Stimulated activated effector memory CD8-positive, alpha-beta T cell treated with anti-CD3 and anti-CD28 coated beads, Interleukin-12 subunit alpha, Interleukin-12 subunit beta, amount 100 ng/mL, for 72 hours (primary cell): Measurements from ENCODE around the gene DIS3L2.
A peak's percentile ranks its signal among the peaks of the same experiment; 100 is the strongest.

ENCODE experiments used
- ATAC-seq: fragments of 150-1000 bp; cut with Tn5 transposase; 2 replicates; pipeline ENCODE4 v1.10.0; 2021
- DNase-seq, 2 donors: peaks; one replicate each; pipeline ENCODE4 v3.0.0; 2021 to 2022; ENCODE audit warnings: low spot score in 2 of 2
- H3K27ac Mint-ChIP-seq: one replicate; pipeline ENCODE4 v1.8.0; 2022; ENCODE audit warnings: mild to moderate bottlenecking, mixed read lengths
- H3K36me3 Mint-ChIP-seq: one replicate; pipeline ENCODE4 v1.8.0; 2022; ENCODE audit warnings: mild to moderate bottlenecking, mixed read lengths
- H3K4me1 Mint-ChIP-seq: one replicate; pipeline ENCODE4 v1.8.0; 2022; ENCODE audit warnings: mixed read lengths
- H3K4me3 Mint-ChIP-seq: one replicate; pipeline ENCODE4 v1.8.0; 2022; ENCODE audit warnings: mild to moderate bottlenecking, mixed read lengths
- H3K9me3 Mint-ChIP-seq: one replicate; pipeline ENCODE4 v1.8.0; 2022; ENCODE audit warnings: mixed read lengths

The DIS3L2 gene

GRCh38 chr2:232117413-232117812 is 155.9 kb downstream of the DIS3L2 start:
- Mint-ChIP-seq H3K27ac (peak overlapping the region; percentile 12), H3K9me3 (no peaks in the 10 kb centered on the region), H3K4me1 (peaks cover 6% of the 10 kb centered on the region), H3K4me3 (no peak overlapping the region), H3K36me3 (no peaks in the 10 kb centered on the region)
- DNase-seq = no peak
- no peak for ATAC-seq

DNA sequence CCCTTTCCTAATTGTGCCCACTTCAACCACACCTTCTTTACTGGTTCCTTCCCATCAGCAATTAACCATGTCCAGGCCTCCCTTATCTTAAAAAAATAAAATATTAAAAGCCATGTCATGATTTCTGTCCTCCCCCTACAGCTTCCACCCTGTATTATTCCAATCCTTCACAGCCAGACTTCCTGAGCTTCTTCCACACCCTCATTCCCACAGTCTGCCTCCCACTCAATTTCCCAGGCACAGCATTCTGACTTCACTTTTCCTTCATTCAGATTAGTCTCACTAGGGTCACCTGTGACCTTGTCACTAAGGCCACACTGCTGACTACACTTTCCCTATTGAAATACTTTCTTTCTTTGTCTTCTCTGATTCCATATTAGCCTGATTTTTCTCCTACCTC is 159.4 kb downstream of the DIS3L2 start:
- ATAC-seq (no peak), DNase-seq (no peak)
- no peak overlapping the region for H3K27ac Mint-ChIP-seq
- H3K9me3 Mint-ChIP-seq = no peaks in the 10 kb centered on the region
- H3K4me3 Mint-ChIP-seq = no peak overlapping the region
- no peaks in the 10 kb centered on the region for H3K36me3 Mint-ChIP-seq
- H3K4me1 Mint-ChIP-seq = no peaks in the 10 kb centered on the region

- no peak for ATAC-seq
- no peak overlapping the region for H3K27ac Mint-ChIP-seq
- no peaks in the 10 kb centered on the region for H3K9me3 Mint-ChIP-seq
- H3K36me3 Mint-ChIP-seq = no peaks in the 10 kb centered on the region
- no peaks in the 10 kb centered on the region for H3K4me1 Mint-ChIP-seq
- H3K4me3 Mint-ChIP-seq = no peak overlapping the region
- no peak for DNase-seq
Observed at GRCh38 chr2:232124309-232124708, 162.8 kb downstream of the DIS3L2 start.

- ATAC-seq (no peak), DNase-seq (no peak)
- no peaks in the 10 kb centered on the region for H3K4me1 Mint-ChIP-seq
- H3K9me3 Mint-ChIP-seq = no peaks in the 10 kb centered on the region
- H3K36me3 Mint-ChIP-seq = peaks cover 13% of the 10 kb centered on the region
- no peak overlapping the region for H3K27ac Mint-ChIP-seq
- H3K4me3 Mint-ChIP-seq = no peak overlapping the region
Observed at GRCh38 chr2:232126301-232127099, 165.0 kb downstream of the DIS3L2 start.

- Mint-ChIP-seq H3K36me3 (peaks cover 26% of the 10 kb centered on the region), H3K9me3 (no peaks in the 10 kb centered on the region), H3K4me1 (no peaks in the 10 kb centered on the region), H3K4me3 (no peak overlapping the region), H3K27ac (no peak overlapping the region)
- ATAC-seq (no peak), DNase-seq (no peak)
Observed at GRCh38 chr2:232129483-232129882, 168.0 kb downstream of the DIS3L2 start.

DNA sequence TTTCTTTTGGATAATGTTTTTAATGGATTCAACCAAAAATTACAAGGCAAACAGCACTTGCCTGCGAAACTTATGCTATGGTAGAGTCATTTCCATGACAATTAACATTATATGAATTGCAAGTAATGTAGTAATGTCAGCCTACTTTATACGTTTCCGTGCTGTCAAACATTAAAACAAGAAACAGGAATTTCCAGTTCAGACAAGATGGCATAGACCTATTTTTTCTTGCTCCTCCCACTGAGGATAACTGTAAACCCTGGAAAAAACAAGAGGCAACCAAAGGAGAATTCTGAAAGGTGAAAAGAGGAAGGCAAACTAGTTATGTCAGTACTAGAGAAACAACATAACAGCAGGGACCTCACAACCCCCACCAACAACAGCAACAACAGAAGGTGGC is 170.7 kb downstream of the DIS3L2 start:
- Mint-ChIP-seq H3K9me3 (no peaks in the 10 kb centered on the region), H3K27ac (no peak overlapping the region), H3K36me3 (peaks cover 26% of the 10 kb centered on the region), H3K4me3 (no peak overlapping the region), H3K4me1 (peaks cover 9% of the 10 kb centered on the region)
- ATAC-seq (no peak), DNase-seq (no peak)

DNA sequence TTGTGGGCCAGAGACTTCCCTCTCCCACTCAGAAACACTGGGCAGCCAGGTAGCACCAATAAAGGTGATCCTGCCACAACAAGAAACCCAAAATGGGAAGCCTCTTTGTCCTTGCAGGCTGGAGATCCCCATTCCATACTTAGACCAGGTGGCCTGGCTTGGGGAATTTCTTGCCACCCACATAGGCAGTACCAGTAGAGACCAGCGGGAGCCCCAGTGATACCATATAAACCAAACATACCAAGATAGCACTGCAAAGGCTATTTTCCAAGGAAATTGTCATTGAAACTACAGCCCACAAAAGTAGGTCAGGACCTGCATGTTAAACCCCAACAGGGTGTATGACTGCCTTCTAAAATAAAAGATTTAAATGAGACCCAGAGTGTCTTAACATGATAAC is 171.6 kb downstream of the DIS3L2 start:
- Mint-ChIP-seq H3K9me3 (no peaks in the 10 kb centered on the region), H3K4me1 (peaks cover 9% of the 10 kb centered on the region), H3K27ac (no peak overlapping the region), H3K4me3 (no peak overlapping the region), H3K36me3 (peaks cover 26% of the 10 kb centered on the region)
- no peak for DNase-seq
- no peak for ATAC-seq

- no peak for ATAC-seq
- H3K27ac Mint-ChIP-seq = peak overlapping the region; percentile 0
- peaks cover 26% of the 10 kb centered on the region for H3K36me3 Mint-ChIP-seq
- H3K9me3 Mint-ChIP-seq = no peaks in the 10 kb centered on the region
- DNase-seq = no peak
- no peak overlapping the region for H3K4me3 Mint-ChIP-seq
- H3K4me1 Mint-ChIP-seq = peaks cover 9% of the 10 kb centered on the region
Observed at GRCh38 chr2:232134939-232135338, 173.4 kb downstream of the DIS3L2 start.

DNA sequence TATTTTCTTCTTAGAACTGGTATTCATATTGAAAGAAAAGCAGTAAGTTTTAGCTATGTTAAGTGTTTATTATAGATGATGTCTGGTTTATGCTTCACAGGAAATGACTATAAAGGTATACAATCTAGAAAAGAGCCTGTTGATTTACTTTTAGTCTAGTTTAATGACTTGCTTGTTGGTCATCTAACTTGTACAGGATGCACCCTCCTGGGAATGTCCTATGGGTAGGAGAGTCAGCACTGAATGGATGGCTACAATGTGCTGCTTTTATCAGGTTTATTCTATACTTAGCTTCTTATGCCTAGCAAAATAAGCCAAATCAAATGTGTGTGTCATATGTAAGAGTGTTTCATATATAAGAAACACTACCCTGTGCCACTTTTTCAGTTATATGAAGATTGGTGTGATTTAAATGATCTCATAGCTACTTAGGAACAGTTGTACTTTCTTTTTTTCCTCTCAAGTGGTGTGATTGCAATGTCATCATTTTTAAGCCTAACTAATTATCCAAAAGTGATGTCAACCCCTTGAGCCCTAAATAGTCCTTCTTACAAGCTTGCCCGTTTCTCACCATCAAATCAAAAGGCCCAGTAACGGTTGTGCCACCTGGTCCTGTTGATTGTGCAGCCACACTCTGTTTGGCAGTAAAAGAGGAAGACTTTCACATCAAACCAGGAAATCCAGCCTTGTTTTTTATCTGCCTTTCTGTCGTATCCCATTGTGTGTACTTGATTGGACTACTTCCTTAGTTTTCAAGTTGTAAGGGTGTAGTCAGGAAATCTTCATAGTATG is 176.0 kb downstream of the DIS3L2 start:
- peaks cover 3% of the 10 kb centered on the region for H3K36me3 Mint-ChIP-seq
- H3K27ac Mint-ChIP-seq = no peak overlapping the region
- no peaks in the 10 kb centered on the region for H3K9me3 Mint-ChIP-seq
- ATAC-seq (no peak), DNase-seq (no peak)
- peaks cover 9% of the 10 kb centered on the region for H3K4me1 Mint-ChIP-seq
- no peak overlapping the region for H3K4me3 Mint-ChIP-seq

GRCh38 chr2:232138441-232138840 is 176.9 kb downstream of the DIS3L2 start:
- peaks cover 9% of the 10 kb centered on the region for H3K4me1 Mint-ChIP-seq
- DNase-seq (no peak), ATAC-seq (no peak)
- H3K4me3 Mint-ChIP-seq = no peak overlapping the region
- H3K27ac Mint-ChIP-seq = no peak overlapping the region
- no peaks in the 10 kb centered on the region for H3K36me3 Mint-ChIP-seq
- no peaks in the 10 kb centered on the region for H3K9me3 Mint-ChIP-seq

DNA sequence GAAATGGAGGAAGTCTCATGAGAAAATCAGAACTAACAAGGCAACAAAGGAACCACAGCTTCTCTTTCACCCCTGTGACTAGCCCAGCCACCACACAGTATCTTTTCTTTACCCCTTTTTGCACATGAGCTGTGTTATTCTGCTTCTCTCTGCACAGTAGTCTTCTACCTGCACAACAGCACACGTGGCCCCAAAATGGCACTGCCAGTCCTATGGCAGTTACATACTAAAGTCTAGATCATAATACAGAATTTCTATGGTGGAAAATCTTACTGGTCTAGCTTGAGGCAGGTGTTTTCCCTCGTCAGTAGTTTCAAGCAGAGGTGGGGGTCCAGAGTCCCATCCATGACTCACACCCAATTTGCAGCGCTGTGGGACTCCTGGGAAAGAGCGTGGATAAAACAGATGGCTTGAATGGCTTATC is 177.7 kb downstream of the DIS3L2 start:
- DNase-seq (no peak), ATAC-seq (no peak)
- Mint-ChIP-seq H3K9me3 (no peaks in the 10 kb centered on the region), H3K27ac (no peak overlapping the region), H3K4me1 (peaks cover 9% of the 10 kb centered on the region), H3K36me3 (no peaks in the 10 kb centered on the region), H3K4me3 (no peak overlapping the region)

GRCh38 chr2:232139786-232140562 is 178.5 kb downstream of the DIS3L2 start:
- Mint-ChIP-seq H3K36me3 (no peaks in the 10 kb centered on the region), H3K4me1 (peaks cover 5% of the 10 kb centered on the region), H3K9me3 (no peaks in the 10 kb centered on the region), H3K27ac (no peak overlapping the region), H3K4me3 (no peak overlapping the region)
- DNase-seq (no peak), ATAC-seq (no peak)

DNA sequence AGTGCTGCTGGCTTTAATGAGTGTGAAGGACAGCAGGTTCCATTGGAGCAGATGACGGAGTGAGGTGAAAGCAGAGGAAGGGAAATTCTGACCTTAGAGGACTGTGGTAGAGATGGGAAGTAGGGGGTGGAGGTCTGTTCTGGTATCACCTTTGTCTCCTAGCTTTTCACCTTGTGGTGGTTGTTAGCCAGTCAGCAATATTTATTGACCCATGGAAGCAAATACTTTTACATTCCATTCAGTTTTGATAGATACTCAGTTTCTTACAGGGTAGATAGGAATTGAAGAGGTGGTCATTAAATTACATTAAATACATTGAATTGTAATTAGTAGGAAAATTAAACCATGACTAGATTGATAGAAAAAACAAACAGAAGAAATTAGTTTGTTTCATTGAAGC is 180.1 kb downstream of the DIS3L2 start:
- no peak for DNase-seq
- H3K9me3 Mint-ChIP-seq = no peaks in the 10 kb centered on the region
- H3K36me3 Mint-ChIP-seq = no peaks in the 10 kb centered on the region
- no peaks in the 10 kb centered on the region for H3K4me1 Mint-ChIP-seq
- H3K4me3 Mint-ChIP-seq = no peak overlapping the region
- no peak for ATAC-seq
- H3K27ac Mint-ChIP-seq = no peak overlapping the region

DNA sequence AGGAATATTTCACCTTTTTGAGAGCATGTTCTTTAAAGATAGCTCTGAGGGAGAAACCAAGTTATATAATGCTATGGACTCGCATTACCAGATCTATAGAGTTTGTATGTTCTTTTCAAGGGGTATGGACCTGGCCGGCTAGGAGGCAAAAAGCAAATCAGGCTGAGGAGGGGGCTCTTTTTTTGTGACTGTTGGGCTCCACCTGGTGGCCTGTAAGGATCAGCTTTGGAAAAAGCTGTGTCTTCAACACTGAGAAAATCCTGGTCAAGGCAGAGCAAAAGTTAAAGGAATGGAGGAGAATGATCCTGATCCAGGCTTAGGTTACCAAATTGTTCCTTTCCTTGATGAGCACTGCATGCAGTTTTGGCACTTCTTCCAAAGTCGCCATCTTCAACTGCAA is 180.5 kb downstream of the DIS3L2 start:
- no peaks in the 10 kb centered on the region for H3K4me1 Mint-ChIP-seq
- no peak overlapping the region for H3K27ac Mint-ChIP-seq
- H3K9me3 Mint-ChIP-seq = no peaks in the 10 kb centered on the region
- DNase-seq (no peak), ATAC-seq (no peak)
- H3K4me3 Mint-ChIP-seq = no peak overlapping the region
- no peaks in the 10 kb centered on the region for H3K36me3 Mint-ChIP-seq

- DNase-seq (no peak), ATAC-seq (no peak)
- Mint-ChIP-seq H3K9me3 (no peaks in the 10 kb centered on the region), H3K4me3 (no peak overlapping the region), H3K27ac (no peak overlapping the region), H3K4me1 (no peaks in the 10 kb centered on the region), H3K36me3 (no peaks in the 10 kb centered on the region)
Observed at GRCh38 chr2:232142502-232142901, 181.0 kb downstream of the DIS3L2 start.
